Measurements from ENCODE around the gene TSFM. TPM values are rescaled to one million over a fixed set of nuclear protein-coding genes. Genes with fewer than 3 reads are reported as not detected.
A peak's percentile ranks its signal among the peaks of the same experiment; 100 is the strongest.

The TSFM gene
- total and polyA plus RNA-seq, 9 of the 15 experiments (the other 6 are each of a cell fraction or from before 2014, with no cell fraction given) = 44.6 to 198 (median 60.2) TPM

DNA sequence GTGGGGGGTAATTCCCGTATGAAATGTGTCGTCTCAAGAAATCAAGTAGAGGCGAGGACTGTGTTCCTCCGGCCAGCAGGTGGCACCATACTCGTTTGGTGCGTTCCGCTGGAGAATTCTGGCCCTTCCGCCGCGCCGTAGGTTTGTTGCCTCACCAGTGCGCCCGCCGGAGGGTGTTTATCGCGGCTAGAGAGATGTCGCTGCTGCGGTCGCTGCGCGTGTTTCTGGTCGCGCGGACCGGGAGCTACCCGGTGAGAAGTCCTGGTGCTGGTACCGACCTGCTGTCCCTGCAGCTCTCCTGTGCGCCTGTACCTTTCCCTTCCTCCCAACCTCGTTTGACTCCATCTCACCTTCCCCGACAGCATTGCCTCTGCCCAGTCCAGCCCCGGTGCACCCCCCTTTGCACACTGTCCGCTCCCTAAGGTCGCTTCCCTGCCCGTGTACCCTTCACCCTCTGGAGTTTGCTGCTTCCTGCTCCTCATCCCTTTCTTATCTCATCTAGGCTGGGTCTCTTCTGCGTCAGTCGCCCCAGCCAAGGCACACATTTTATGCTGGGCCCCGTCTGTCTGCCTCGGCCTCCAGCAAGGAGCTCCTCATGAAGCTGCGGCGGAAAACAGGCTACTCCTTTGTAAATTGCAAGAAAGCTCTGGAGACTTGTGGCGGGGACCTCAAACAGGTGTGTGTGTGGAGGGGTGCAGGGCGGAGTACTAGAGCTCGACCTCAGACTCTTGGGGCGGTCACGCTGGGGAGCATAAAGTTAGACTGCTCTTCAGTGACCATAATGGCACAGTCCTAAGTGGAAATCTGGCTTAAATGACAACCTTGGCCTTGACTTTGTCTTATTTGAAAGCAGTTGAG, at the start of gene TSFM (continued):
- TF ChIP-seq PRPF4 (IDR thresholded peaks at IDR 0.05; ENCODE audit: insufficient read depth, low read depth, low read length, poor library complexity, severe bottlenecking) (no peak), ETS2 (tag; IDR thresholded peaks at IDR 0.05; ENCODE audit: borderline replicate concordance, poor library complexity, severe bottlenecking) (no peak), SMARCC2 (IDR thresholded peaks at IDR 0.05; ENCODE audit: low read depth) (no peak), TOE1 (IDR thresholded peaks at IDR 0.05; ENCODE audit: borderline replicate concordance) (peak; percentile 90), TOE1 (CRISPR knock-in tag; IDR thresholded peaks at IDR 0.05; ENCODE audit: borderline replicate concordance, low read depth) (peak; percentile 91; the same call in 1 of the 2 replicates), KAT8 (IDR thresholded peaks at IDR 0.05; ENCODE audit: low read depth) (no peak), ZNF444 (CRISPR knock-in tag; IDR thresholded peaks at IDR 0.05) (no peak), DDX20 (tag; IDR thresholded peaks at IDR 0.05; ENCODE audit: low read depth) (no peak), HDAC8 (tag; IDR thresholded peaks at IDR 0.05) (0 out of 2 replicates have a peak, but pooled peaks have one; percentile 28), CREM (IDR thresholded peaks at IDR 0.05; ENCODE audit: low read depth) (peak; percentile 98), ZNF668 (CRISPR knock-in tag; IDR thresholded peaks at IDR 0.05) (no peak), RBFOX2 (IDR thresholded peaks at IDR 0.05; ENCODE audit: low read depth, low read length) (peak; percentile 94), ETV5 (CRISPR knock-in tag; IDR thresholded peaks at IDR 0.05; ENCODE audit: low read depth) (peak; percentile 75)
- TF ChIP-seq, protein P1, sequence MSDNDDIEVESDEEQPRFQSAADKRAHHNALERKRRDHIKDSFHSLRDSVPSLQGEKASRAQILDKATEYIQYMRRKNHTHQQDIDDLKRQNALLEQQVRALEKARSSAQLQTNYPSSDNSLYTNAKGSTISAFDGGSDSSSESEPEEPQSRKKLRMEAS (CRISPR knock-in tag; IDR thresholded peaks at IDR 0.05) = peak; percentile 86
- TF ChIP-seq, protein P2, sequence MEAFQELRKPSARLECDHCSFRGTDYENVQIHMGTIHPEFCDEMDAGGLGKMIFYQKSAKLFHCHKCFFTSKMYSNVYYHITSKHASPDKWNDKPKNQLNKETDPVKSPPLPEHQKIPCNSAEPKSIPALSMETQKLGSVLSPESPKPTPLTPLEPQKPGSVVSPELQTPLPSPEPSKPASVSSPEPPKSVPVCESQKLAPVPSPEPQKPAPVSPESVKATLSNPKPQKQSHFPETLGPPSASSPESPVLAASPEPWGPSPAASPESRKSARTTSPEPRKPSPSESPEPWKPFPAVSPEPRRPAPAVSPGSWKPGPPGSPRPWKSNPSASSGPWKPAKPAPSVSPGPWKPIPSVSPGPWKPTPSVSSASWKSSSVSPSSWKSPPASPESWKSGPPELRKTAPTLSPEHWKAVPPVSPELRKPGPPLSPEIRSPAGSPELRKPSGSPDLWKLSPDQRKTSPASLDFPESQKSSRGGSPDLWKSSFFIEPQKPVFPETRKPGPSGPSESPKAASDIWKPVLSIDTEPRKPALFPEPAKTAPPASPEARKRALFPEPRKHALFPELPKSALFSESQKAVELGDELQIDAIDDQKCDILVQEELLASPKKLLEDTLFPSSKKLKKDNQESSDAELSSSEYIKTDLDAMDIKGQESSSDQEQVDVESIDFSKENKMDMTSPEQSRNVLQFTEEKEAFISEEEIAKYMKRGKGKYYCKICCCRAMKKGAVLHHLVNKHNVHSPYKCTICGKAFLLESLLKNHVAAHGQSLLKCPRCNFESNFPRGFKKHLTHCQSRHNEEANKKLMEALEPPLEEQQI (IDR thresholded peaks at IDR 0.05) = peak; percentile 89
- TF ChIP-seq, protein P3, sequence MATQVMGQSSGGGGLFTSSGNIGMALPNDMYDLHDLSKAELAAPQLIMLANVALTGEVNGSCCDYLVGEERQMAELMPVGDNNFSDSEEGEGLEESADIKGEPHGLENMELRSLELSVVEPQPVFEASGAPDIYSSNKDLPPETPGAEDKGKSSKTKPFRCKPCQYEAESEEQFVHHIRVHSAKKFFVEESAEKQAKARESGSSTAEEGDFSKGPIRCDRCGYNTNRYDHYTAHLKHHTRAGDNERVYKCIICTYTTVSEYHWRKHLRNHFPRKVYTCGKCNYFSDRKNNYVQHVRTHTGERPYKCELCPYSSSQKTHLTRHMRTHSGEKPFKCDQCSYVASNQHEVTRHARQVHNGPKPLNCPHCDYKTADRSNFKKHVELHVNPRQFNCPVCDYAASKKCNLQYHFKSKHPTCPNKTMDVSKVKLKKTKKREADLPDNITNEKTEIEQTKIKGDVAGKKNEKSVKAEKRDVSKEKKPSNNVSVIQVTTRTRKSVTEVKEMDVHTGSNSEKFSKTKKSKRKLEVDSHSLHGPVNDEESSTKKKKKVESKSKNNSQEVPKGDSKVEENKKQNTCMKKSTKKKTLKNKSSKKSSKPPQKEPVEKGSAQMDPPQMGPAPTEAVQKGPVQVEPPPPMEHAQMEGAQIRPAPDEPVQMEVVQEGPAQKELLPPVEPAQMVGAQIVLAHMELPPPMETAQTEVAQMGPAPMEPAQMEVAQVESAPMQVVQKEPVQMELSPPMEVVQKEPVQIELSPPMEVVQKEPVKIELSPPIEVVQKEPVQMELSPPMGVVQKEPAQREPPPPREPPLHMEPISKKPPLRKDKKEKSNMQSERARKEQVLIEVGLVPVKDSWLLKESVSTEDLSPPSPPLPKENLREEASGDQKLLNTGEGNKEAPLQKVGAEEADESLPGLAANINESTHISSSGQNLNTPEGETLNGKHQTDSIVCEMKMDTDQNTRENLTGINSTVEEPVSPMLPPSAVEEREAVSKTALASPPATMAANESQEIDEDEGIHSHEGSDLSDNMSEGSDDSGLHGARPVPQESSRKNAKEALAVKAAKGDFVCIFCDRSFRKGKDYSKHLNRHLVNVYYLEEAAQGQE (IDR thresholded peaks at IDR 0.05; ENCODE audit: borderline replicate concordance) = peak; percentile 56; the same call in 1 of the 2 replicates
- TF ChIP-seq, protein P3 (CRISPR knock-in tag; IDR thresholded peaks at IDR 0.05; ENCODE audit: low read depth) = peak; percentile 54; the same call in 1 of the 2 replicates

All from K562 (cell line).